GM12892 (cell line): Measurements from ENCODE around the gene PHKG2.

ENCODE experiments used
- POLR2A ChIP-seq: IDR thresholded peaks from 2 replicates; pipeline ENCODE4 v1.6.1; 2011; ENCODE audit warnings: low read depth, low read length, control low read depth
- POLR2AphosphoS5 ChIP-seq: IDR thresholded peaks from 2 replicates; pipeline ENCODE4 v1.6.1; 2011; ENCODE audit warnings: low read depth, low read length, control low read depth

- TF ChIP-seq POLR2AphosphoS5 (no peak), POLR2A (no peak)
Observed at GRCh38 chr16:30782486-30783279, 34.5 kb downstream of the PHKG2 start.
